ENCODE measurements around the gene ARRDC2. TPM values are rescaled to one million over a fixed set of nuclear protein-coding genes. Genes with fewer than 3 reads are reported as not detected.

ARRDC2 gene
- total RNA-seq, 1 donor from 2014 or later = 2.8 TPM

DNA sequence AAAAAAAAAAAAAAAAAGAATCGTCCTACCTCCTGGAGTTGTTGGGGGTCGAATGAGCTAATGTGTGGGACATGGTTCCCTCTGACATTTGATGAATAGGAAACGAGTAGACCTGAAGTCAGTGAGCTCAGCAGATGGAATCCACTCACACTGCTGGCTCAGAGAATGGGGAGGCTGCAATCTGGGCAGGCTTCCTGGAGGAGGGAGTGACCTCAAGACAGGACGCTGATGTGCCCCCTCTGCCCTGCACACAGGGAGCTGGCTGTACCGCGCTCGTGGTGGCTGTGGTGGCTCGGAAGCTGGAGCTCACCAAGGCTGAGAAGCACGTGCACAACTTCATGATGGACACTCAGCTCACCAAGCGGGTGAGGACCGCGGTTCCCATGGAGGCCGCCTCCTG is 19.8 kb upstream of the ARRDC2 start:
- peaks cover 2% of the 10 kb centered on the region for H3K27me3 Mint-ChIP-seq (ENCODE audit: unreplicated experiment)
- DNase-seq (ENCODE audit: low spot score) = no peak
- peaks cover 6% of the 10 kb centered on the region for H3K36me3 Mint-ChIP-seq (ENCODE audit: low read depth, unreplicated experiment)
- no peaks in the 10 kb centered on the region for H3K9me3 Mint-ChIP-seq (ENCODE audit: unreplicated experiment)
- TF ChIP-seq CTCF (IDR thresholded peaks at IDR 0.05; ENCODE audit: unreplicated experiment) = no peak
- peaks cover 3% of the 10 kb centered on the region for H3K4me1 Mint-ChIP-seq (ENCODE audit: unreplicated experiment)
- no peak overlapping the region for H3K27ac Mint-ChIP-seq (ENCODE audit: unreplicated experiment)
- no peak overlapping the region for H3K4me3 Mint-ChIP-seq (ENCODE audit: unreplicated experiment)

GRCh38 chr19:17989425-17990094 is 18.4 kb upstream of the ARRDC2 start:
- no peak for TF ChIP-seq CTCF (IDR thresholded peaks at IDR 0.05; ENCODE audit: unreplicated experiment)
- Mint-ChIP-seq H3K27me3 (ENCODE audit: unreplicated experiment) (peaks cover 2% of the 10 kb centered on the region), H3K4me1 (ENCODE audit: unreplicated experiment) (peaks cover 3% of the 10 kb centered on the region), H3K36me3 (ENCODE audit: low read depth, unreplicated experiment) (peaks cover 6% of the 10 kb centered on the region), H3K9me3 (ENCODE audit: unreplicated experiment) (no peaks in the 10 kb centered on the region), H3K4me3 (ENCODE audit: unreplicated experiment) (no peak overlapping the region), H3K27ac (ENCODE audit: unreplicated experiment) (no peak overlapping the region)
- no peak for DNase-seq (ENCODE audit: low spot score)

- no peak for DNase-seq (ENCODE audit: low spot score)
- no peaks in the 10 kb centered on the region for H3K36me3 Mint-ChIP-seq (ENCODE audit: low read depth, unreplicated experiment)
- no peaks in the 10 kb centered on the region for H3K9me3 Mint-ChIP-seq (ENCODE audit: unreplicated experiment)
- no peak overlapping the region for H3K4me3 Mint-ChIP-seq (ENCODE audit: unreplicated experiment)
- no peak overlapping the region for H3K27ac Mint-ChIP-seq (ENCODE audit: unreplicated experiment)
- TF ChIP-seq CTCF (IDR thresholded peaks at IDR 0.05; ENCODE audit: unreplicated experiment) = no peak
- H3K4me1 Mint-ChIP-seq (ENCODE audit: unreplicated experiment) = no peaks in the 10 kb centered on the region
- peaks cover 2% of the 10 kb centered on the region for H3K27me3 Mint-ChIP-seq (ENCODE audit: unreplicated experiment)
These were observed 14.7 kb upstream of the ARRDC2 start for GRCh38 chr19:17993076-17993813.

GRCh38 chr19:17996826-17997316 is 11.1 kb upstream of the ARRDC2 start:
- H3K4me3 Mint-ChIP-seq (ENCODE audit: unreplicated experiment) = no peak overlapping the region
- TF ChIP-seq CTCF (IDR thresholded peaks at IDR 0.05; ENCODE audit: unreplicated experiment) = peak; percentile 98
- peak; percentile 97 for DNase-seq (ENCODE audit: low spot score)

More at GRCh38 chr19:17996826-17997316, 11.1 kb upstream of the ARRDC2 start:
- Mint-ChIP-seq H3K27ac (ENCODE audit: unreplicated experiment) (no peak overlapping the region), H3K36me3 (ENCODE audit: low read depth, unreplicated experiment) (peaks cover 4% of the 10 kb centered on the region), H3K4me1 (ENCODE audit: unreplicated experiment) (peaks cover 5% of the 10 kb centered on the region), H3K9me3 (ENCODE audit: unreplicated experiment) (no peaks in the 10 kb centered on the region), H3K27me3 (ENCODE audit: unreplicated experiment) (peaks cover 4% of the 10 kb centered on the region)

Data from endothelial cell (in vitro differentiated cells).